Vagina (tissue), 2 donors: ENCODE measurements around the gene NDUFV2.

ENCODE experiments used
- POLR2A ChIP-seq, 2 donors: fragments of 450-650 bp; IDR thresholded peaks; one replicate each; pipeline ENCODE4 v1.6.1; 2017; ENCODE audit warnings: antibody characterized with exemption in 2 of 2, mild to moderate bottlenecking in 2 of 2, moderate library complexity in 2 of 2
- POLR2AphosphoS5 ChIP-seq, 2 donors: sonication (generic); formaldehyde crosslinking; IDR thresholded peaks; one replicate each; pipeline ENCODE4 v1.9.0; 2017; ENCODE audit warnings: antibody characterized with exemption in 2 of 2, mild to moderate bottlenecking in 2 of 2, low read depth in 1 of 2; ENCODE audit not compliant: insufficient read depth in 1 of 2
- TF ChIP-seq, protein P1 (sequence below), 3 experiments: fragments of 450-650 bp in 2 of 3; fragments of 200-600 bp in 1 of 3; sonication (generic) in 1 of 3; IDR thresholded peaks; one replicate each; pipeline ENCODE4 v1.5.1; 2017 to 2019; ENCODE audit warnings: antibody characterized with exemption in 3 of 3, mild to moderate bottlenecking in 2 of 3, moderate library complexity in 2 of 3

GRCh38 chr18:9095297-9096006 lies 7.0 kb upstream of the NDUFV2 start:
- TF ChIP-seq, protein P1, sequence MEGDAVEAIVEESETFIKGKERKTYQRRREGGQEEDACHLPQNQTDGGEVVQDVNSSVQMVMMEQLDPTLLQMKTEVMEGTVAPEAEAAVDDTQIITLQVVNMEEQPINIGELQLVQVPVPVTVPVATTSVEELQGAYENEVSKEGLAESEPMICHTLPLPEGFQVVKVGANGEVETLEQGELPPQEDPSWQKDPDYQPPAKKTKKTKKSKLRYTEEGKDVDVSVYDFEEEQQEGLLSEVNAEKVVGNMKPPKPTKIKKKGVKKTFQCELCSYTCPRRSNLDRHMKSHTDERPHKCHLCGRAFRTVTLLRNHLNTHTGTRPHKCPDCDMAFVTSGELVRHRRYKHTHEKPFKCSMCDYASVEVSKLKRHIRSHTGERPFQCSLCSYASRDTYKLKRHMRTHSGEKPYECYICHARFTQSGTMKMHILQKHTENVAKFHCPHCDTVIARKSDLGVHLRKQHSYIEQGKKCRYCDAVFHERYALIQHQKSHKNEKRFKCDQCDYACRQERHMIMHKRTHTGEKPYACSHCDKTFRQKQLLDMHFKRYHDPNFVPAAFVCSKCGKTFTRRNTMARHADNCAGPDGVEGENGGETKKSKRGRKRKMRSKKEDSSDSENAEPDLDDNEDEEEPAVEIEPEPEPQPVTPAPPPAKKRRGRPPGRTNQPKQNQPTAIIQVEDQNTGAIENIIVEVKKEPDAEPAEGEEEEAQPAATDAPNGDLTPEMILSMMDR (IDR thresholded peaks at IDR 0.05) = no peak
- TF ChIP-seq POLR2A (IDR thresholded peaks at IDR 0.05) (no peak), POLR2AphosphoS5 (IDR thresholded peaks at IDR 0.05; ENCODE audit: insufficient read depth in 1 of 2, low read depth in 1 of 2) (no peak)
